ENCODE results near the gene PPIH. TPM values are rescaled to one million over a fixed set of nuclear protein-coding genes. Genes with fewer than 3 reads are reported as not detected.

PPIH gene
- total RNA-seq, 6 donors from 2014 or later = 18.2 to 50.3 (median 29.1) TPM

- DNase-seq (no peak), ATAC-seq (ENCODE audit: low FRiP score in 2 of 2) (no peak)
- 86 to 90% methylated on average over 4 of the region's 4 CpGs for WGBS, 2 donors
- Histone ChIP-seq H3K27me3 (no peaks in the 10 kb centered on the region), H3K36me3 (peaks cover 20 to 63% (median 33%) of the 10 kb centered on the region in 4 donors), H3K27ac (no peak overlapping the region), H3K9me3 (no peaks in the 10 kb centered on the region), H3K4me1 (peaks cover 0 to 5% (median 1%) of the 10 kb centered on the region in 4 donors), H3K4me3 (no peak overlapping the region)
- TF ChIP-seq POLR2AphosphoS5 (IDR thresholded peaks at IDR 0.05) (no peak), POLR2A (IDR thresholded peaks at IDR 0.05) (no peak), EP300 (IDR thresholded peaks at IDR 0.05) (no peak), CTCF (IDR thresholded peaks at IDR 0.05) (no peak)
These were observed 12.2 kb downstream of the PPIH start for GRCh38 chr1:42670425-42670824.

DNA sequence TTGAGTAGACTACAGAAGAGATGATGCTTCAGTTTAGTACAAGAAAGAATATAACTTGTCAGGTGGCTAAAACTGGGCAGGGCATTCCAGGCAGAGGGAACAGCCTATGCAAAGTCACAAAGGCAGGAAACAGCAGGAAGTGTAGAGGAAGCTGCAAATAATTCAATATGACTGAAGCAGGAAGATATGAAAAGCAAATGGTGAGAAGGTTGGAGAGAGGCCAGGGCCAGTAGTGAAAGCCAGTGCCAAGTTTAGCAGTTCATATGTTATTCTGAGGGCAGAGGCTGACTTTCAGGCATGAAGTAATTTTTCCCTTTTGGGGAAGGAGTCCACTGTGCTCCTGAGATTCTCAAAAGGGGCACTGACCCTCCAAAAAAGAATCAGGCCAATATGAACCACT, 16.0 kb downstream of the PPIH start:
- peak overlapping the region in 1 of 4 donors; percentile 28 for H3K27ac ChIP-seq

GRCh38 chr1:42674682-42675081, 16.5 kb downstream of the PPIH start:
- no peak for ATAC-seq (ENCODE audit: low FRiP score in 2 of 2)
- Histone ChIP-seq H3K4me1 (peaks cover 0 to 5% (median 1%) of the 10 kb centered on the region in 4 donors), H3K27me3 (no peaks in the 10 kb centered on the region), H3K36me3 (peaks cover 0 to 31% (median 13%) of the 10 kb centered on the region in 4 donors), H3K27ac (peak overlapping the region in 1 of 4 donors; percentile 28), H3K4me3 (no peak overlapping the region), H3K9me3 (no peaks in the 10 kb centered on the region)
- DNase-seq = no peak
- TF ChIP-seq POLR2AphosphoS5 (IDR thresholded peaks at IDR 0.05) (no peak), POLR2A (IDR thresholded peaks at IDR 0.05) (no peak), CTCF (IDR thresholded peaks at IDR 0.05) (no peak), EP300 (IDR thresholded peaks at IDR 0.05) (no peak)
- 50 to 65% methylated on average over 1 of the region's 1 CpG for whole genome bisulfite sequencing, 2 donors

More for the DNA sequence above, 16.0 kb downstream of the PPIH start:
- H3K36me3 ChIP-seq = peaks cover 0 to 34% (median 13%) of the 10 kb centered on the region in 4 donors
- no peak overlapping the region for H3K4me3 ChIP-seq
- DNase-seq (no peak), ATAC-seq (ENCODE audit: low FRiP score in 2 of 2) (no peak)
- no peaks in the 10 kb centered on the region for H3K27me3 ChIP-seq
- H3K9me3 ChIP-seq = no peaks in the 10 kb centered on the region
- H3K4me1 ChIP-seq = peaks cover 0 to 5% (median 1%) of the 10 kb centered on the region in 4 donors
- TF ChIP-seq CTCF (IDR thresholded peaks at IDR 0.05) (no peak), EP300 (IDR thresholded peaks at IDR 0.05) (no peak), POLR2AphosphoS5 (IDR thresholded peaks at IDR 0.05) (no peak), POLR2A (IDR thresholded peaks at IDR 0.05) (no peak)

DNA sequence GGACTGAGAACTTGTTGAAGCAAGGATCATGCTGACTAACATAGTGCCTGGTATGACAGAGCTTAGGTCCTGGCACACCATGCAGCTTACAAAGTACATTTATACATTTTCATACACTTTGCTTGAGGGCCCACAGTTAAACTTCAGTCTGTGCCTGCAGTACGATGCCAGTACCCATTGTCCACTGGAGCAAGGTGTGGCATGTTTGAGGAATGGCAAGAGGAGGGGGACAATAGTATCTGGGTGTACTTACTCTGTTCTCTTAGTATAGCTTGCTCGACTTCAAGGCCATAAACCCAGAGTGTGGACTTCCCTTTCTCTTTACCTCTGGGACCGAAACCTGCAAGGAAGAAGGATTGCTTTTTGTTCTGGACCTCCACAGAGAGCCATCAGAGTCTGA, 17.2 kb downstream of the PPIH start:
- Histone ChIP-seq H3K4me3 (no peak overlapping the region), H3K4me1 (peaks cover 3 to 7% (median 6%) of the 10 kb centered on the region in 4 donors), H3K27ac (peak overlapping the region in 1 of 4 donors; percentile 0), H3K9me3 (no peaks in the 10 kb centered on the region), H3K36me3 (peaks cover 0 to 24% (median 9%) of the 10 kb centered on the region in 4 donors), H3K27me3 (no peaks in the 10 kb centered on the region)
- TF ChIP-seq POLR2AphosphoS5 (IDR thresholded peaks at IDR 0.05) (no peak), POLR2A (IDR thresholded peaks at IDR 0.05) (no peak), CTCF (IDR thresholded peaks at IDR 0.05) (no peak), EP300 (IDR thresholded peaks at IDR 0.05) (no peak)
- DNase-seq (no peak), ATAC-seq (ENCODE audit: low FRiP score in 2 of 2) (peak in 1 of 2 donors; percentile 64)
- 74 to 78% methylated on average over 3 of the region's 3 CpGs for WGBS, 2 donors

DNA sequence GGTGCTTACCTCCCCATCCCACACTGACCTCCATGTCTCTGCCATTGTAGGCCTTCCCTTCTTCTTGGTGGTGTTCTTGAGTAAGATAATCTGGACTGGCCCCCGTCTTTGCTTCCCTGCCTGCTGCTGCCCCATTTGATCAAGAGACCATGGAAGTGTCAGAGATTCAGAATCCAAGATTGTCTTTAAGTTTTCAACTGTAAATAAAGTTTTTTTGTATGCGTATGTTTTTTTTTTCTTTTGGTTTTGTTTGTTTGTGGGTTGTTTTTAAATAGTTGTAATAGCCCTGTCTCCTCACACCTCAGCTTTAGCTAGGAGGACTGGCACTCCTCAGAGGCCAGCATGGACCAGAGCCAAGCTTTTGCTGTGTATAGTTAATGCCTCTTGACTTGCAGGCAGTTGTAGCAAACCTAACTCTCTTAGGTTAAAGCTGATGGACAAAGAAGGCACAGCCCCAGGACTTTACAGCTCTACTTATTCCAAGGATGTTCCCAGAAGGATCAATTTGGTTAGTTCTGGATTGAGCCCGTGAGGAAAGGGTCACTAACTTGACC, 18.4 kb downstream of the PPIH start:
- H3K36me3 ChIP-seq = peaks cover 0 to 17% (median 4%) of the 10 kb centered on the region in 4 donors
- peaks cover 14 to 17% (median 15%) of the 10 kb centered on the region in 4 donors for H3K4me1 ChIP-seq
- TF ChIP-seq POLR2AphosphoS5 (IDR thresholded peaks at IDR 0.05) = no peak
- DNase-seq = no peak
- H3K27ac ChIP-seq = no peak overlapping the region
- no peak for ATAC-seq (ENCODE audit: low FRiP score in 2 of 2)
- no peak overlapping the region for H3K4me3 ChIP-seq
- no peaks in the 10 kb centered on the region for H3K27me3 ChIP-seq
- 89 to 92% methylated on average over 3 of the region's 3 CpGs for WGBS, 2 donors
- no peaks in the 10 kb centered on the region for H3K9me3 ChIP-seq
